Common myeloid progenitor, CD34-positive (primary cell): ENCODE results near the gene PTK6. TPM values are rescaled to one million over a fixed set of nuclear protein-coding genes. Genes with fewer than 3 reads are reported as not detected.

ENCODE experiments used
- CTCF ChIA-PET: fragments of 350-600 bp; sonication (Branson Sonifier 250); formaldehyde crosslinking; loops from one replicate; lab custom pipeline; 2021; ENCODE audit warnings: antibody characterized with exemption; lab: Charles Lee
- POLR2A ChIA-PET: fragments of 350-600 bp; sonication (Branson Sonifier 250); formaldehyde crosslinking; loops from one replicate; lab custom pipeline; 2021; ENCODE audit warnings: antibody characterized with exemption; lab: Charles Lee
- DNase-seq, 3 donors: peaks; one replicate each; pipeline versions ENCODE4 v3.0.0 to v3.0.0-alpha.2; 2013
- H3K27ac ChIP-seq, 2 experiments: 1 replicate in 1 of 2; 2 replicates in 1 of 2; pipeline ENCODE4 v1.7.0; 2013; ENCODE audit warnings: inconsistent platforms in 2 of 2, low read length in 2 of 2, mild to moderate bottlenecking in 2 of 2, low read depth in 1 of 2, moderate library complexity in 1 of 2; ENCODE audit not compliant: severe bottlenecking in 2 of 2, insufficient read depth in 1 of 2, poor library complexity in 1 of 2
- H3K27me3 ChIP-seq, 5 experiments: replicated peaks in 2 of 5; 1 replicate in 3 of 5; 2 replicates in 2 of 5; pipeline versions ENCODE4 v1.6.1 to v1.7.0; 2013; ENCODE audit warnings: low read length in 4 of 5, mild to moderate bottlenecking in 2 of 5, moderate library complexity in 2 of 5, inconsistent platforms in 1 of 5; ENCODE audit not compliant: insufficient read depth in 5 of 5, control insufficient read depth in 4 of 5
- H3K36me3 ChIP-seq, 4 experiments: 1 replicate in 2 of 4; 2 replicates in 2 of 4; pipeline versions ENCODE4 v1.6.1 to v1.7.0; 2013; ENCODE audit warnings: low read length in 3 of 4, control low read depth in 1 of 4, mild to moderate bottlenecking in 1 of 4; ENCODE audit not compliant: control insufficient read depth in 4 of 4, insufficient read depth in 4 of 4
- H3K4me1 ChIP-seq, 4 experiments: 1 replicate in 3 of 4; 2 replicates in 1 of 4; pipeline versions ENCODE4 v1.6.1 to v1.7.1; 2013; ENCODE audit warnings: low read length in 3 of 4, mild to moderate bottlenecking in 3 of 4, control low read depth in 1 of 4, inconsistent platforms in 1 of 4, moderate library complexity in 1 of 4; ENCODE audit not compliant: control insufficient read depth in 4 of 4, insufficient read depth in 4 of 4; ENCODE audit errors: control extremely low read depth in 1 of 4
- H3K4me3 ChIP-seq, 7 experiments: 1 replicate in 4 of 7; 2 replicates in 3 of 7; pipeline versions ENCODE4 v1.5.1 to v1.7.0; 2013; ENCODE audit warnings: mild to moderate bottlenecking in 7 of 7, low read length in 6 of 7, moderate library complexity in 6 of 7, inconsistent platforms in 2 of 7, low read depth in 2 of 7, control low read depth in 1 of 7; ENCODE audit not compliant: insufficient read depth in 4 of 7, control insufficient read depth in 1 of 7; ENCODE audit errors: extremely low read depth in 1 of 7
- H3K9me3 ChIP-seq, 5 experiments: 1 replicate in 4 of 5; 2 replicates in 1 of 5; pipeline versions ENCODE4 v1.6.1 to v1.7.1; 2013; ENCODE audit warnings: low read length in 4 of 5, mild to moderate bottlenecking in 2 of 5, inconsistent platforms in 1 of 5, low read depth in 1 of 5, moderate library complexity in 1 of 5; ENCODE audit not compliant: control insufficient read depth in 4 of 5, insufficient read depth in 2 of 5; ENCODE audit errors: control extremely low read depth in 1 of 5
- WGBS: methylation state at CpG from one replicate; pipeline ENCODE4 v1.1.5; 2013; ENCODE audit not compliant: insufficient coverage; 5-methylcytosine and 5-hydroxymethylcytosine counted together
- polyA plus RNA-seq: library from polyadenylated mRNA; unstranded; fragments of 120-200 nt; gene quantifications from one replicate; pipeline ENCODE4 v1.2.1, GENCODE V29; 2013

The PTK6 gene
- polyA plus RNA-seq: 0.26 TPM

- Histone ChIP-seq H3K27ac (no peak within 1 kb of the TSS), H3K4me1 (peaks cover 0 to 26% (median 19%) of the 10 kb centered on the region in 4 experiments), H3K27me3 (no peaks in the 10 kb centered on the region), H3K9me3 (no peaks in the 10 kb centered on the region), H3K4me3 (peak within 1 kb of the TSS in 5 of 7 experiments; percentile 36 to 75 (median 61)), H3K36me3 (no peaks in the 10 kb centered on the region)
- 67% methylated on average over 24 of the region's 29 CpGs for WGBS
- no peak for DNase-seq
- CTCF ChIA-PET: interaction anchor here (0.6 to 4.8 kb wide), 26 partner anchors 9 to 523 kb away, joined by 3 to 31 read pairs (median 4); partner anchors contain the start of genes PPDPF and SRMS
- POLR2A ChIA-PET: interaction anchor here (0.6 to 1.3 kb wide), 4 partner anchors 8 to 105 kb away, joined by 3 to 5 read pairs (median 3); no protein-coding TSS in a partner anchor
Measured at GRCh38 chr20:63536997-63537524, at the start of gene PTK6. PTK6 (minus strand) TSS chr20:63537376; CDS start chr20:63537314, 62 bp downstream.

- no peak for DNase-seq
- Histone ChIP-seq H3K4me1 (peaks cover 0 to 26% (median 25%) of the 10 kb centered on the region in 4 experiments), H3K27me3 (no peaks in the 10 kb centered on the region), H3K27ac (no peak overlapping the region), H3K9me3 (no peaks in the 10 kb centered on the region), H3K36me3 (peaks cover 0 to 24% (median 16%) of the 10 kb centered on the region in 4 experiments), H3K4me3 (no peak overlapping the region)
- ChIA-PET POLR2A (interaction anchor here (0.7 kb wide), 1 partner anchor 102 kb away, joined by 3 read pairs; no protein-coding TSS in a partner anchor), CTCF (no interaction called here)
- WGBS: 94% methylated on average over 15 of the region's 17 CpGs
Measured at GRCh38 chr20:63586797-63587196, 49.6 kb upstream of the PTK6 start.

GRCh38 chr20:63585616-63586565 lies 48.7 kb upstream of the PTK6 start:
- POLR2A ChIA-PET: interaction anchor here (0.7 kb wide), 1 partner anchor 103 kb away, joined by 3 read pairs; no protein-coding TSS in a partner anchor
- Histone ChIP-seq H3K27ac (no peak overlapping the region), H3K4me1 (peaks cover 0 to 26% (median 25%) of the 10 kb centered on the region in 4 experiments), H3K4me3 (no peak overlapping the region), H3K27me3 (no peaks in the 10 kb centered on the region), H3K36me3 (peaks cover 0 to 17% (median 12%) of the 10 kb centered on the region in 4 experiments), H3K9me3 (no peaks in the 10 kb centered on the region)
- 95% methylated on average over 19 of the region's 22 CpGs for WGBS
- DNase-seq: no peak
- CTCF ChIA-PET: interaction anchor here (1.4 kb wide), 1 partner anchor 28 kb away, joined by 3 read pairs; no protein-coding TSS in a partner anchor

- no peaks in the 10 kb centered on the region for H3K9me3 ChIP-seq
- ChIA-PET CTCF (interaction anchor here (0.9 to 2.2 kb wide), 6 partner anchors 12 to 73 kb away, joined by 3 to 13 read pairs (median 4); partner anchors contain the start of gene PTK6), POLR2A (interaction anchor here (0.6 kb wide), 1 partner anchor 12 kb away, joined by 5 read pairs; no protein-coding TSS in a partner anchor)
- peaks cover 0 to 4% (median 0%) of the 10 kb centered on the region in 5 experiments for H3K27me3 ChIP-seq
- no peaks in the 10 kb centered on the region for H3K36me3 ChIP-seq
- H3K4me3 ChIP-seq: no peak overlapping the region
- 96% methylated on average over 22 of the region's 23 CpGs for WGBS
- no peak overlapping the region for H3K27ac ChIP-seq
- peaks cover 0 to 12% (median 9%) of the 10 kb centered on the region in 4 experiments for H3K4me1 ChIP-seq
- no peak for DNase-seq
Measured at GRCh38 chr20:63582382-63583063, 45.3 kb upstream of the PTK6 start.

- POLR2A ChIA-PET: no interaction called here
- Histone ChIP-seq H3K36me3 (no peaks in the 10 kb centered on the region), H3K27me3 (peaks cover 0 to 4% (median 0%) of the 10 kb centered on the region in 5 experiments), H3K9me3 (no peaks in the 10 kb centered on the region), H3K4me1 (no peaks in the 10 kb centered on the region), H3K27ac (no peak overlapping the region), H3K4me3 (no peak overlapping the region)
- peak; percentile 70 to 87 (median 82) for DNase-seq
- WGBS: 42% methylated on average over 12 of the region's 12 CpGs
- CTCF ChIA-PET: interaction anchor here (1.0 to 2.2 kb wide), 8 partner anchors 9 to 74 kb away, joined by 3 to 13 read pairs (median 4); partner anchors contain the start of genes FNDC11 and PTK6
Measured at GRCh38 chr20:63580796-63581461, 43.8 kb upstream of the PTK6 start.
